Activated naive CD4-positive, alpha-beta T cell treated with anti-CD3 and anti-CD28 coated beads, Interleukin-2, amount 50 U/mL, for 72 hours (primary cell): ENCODE measurements around the gene IL34. TPM values are rescaled to one million over a fixed set of nuclear protein-coding genes. Genes with fewer than 3 reads are reported as not detected.
A peak's percentile ranks its signal among the peaks of the same experiment; 100 is the strongest.
"Not testable (repeated sequence)": the region's sequence is repeated elsewhere in the genome, so short reads cannot be mapped to it uniquely, and the experiment has no call there.

Source experiments
- ATAC-seq, 2 donors: fragments of 150-1000 bp; cut with Tn5 transposase; 2 replicates each; pipeline ENCODE4 v1.10.0; 2021; ENCODE audit warnings: mild to moderate bottlenecking in 2 of 2, moderate library complexity in 2 of 2
- DNase-seq, 2 donors: peaks; one replicate each; pipeline ENCODE4 v3.0.0; 2021 to 2022; ENCODE audit warnings: low spot score in 2 of 2
- H3K27ac Mint-ChIP-seq, 2 donors: one replicate each; pipeline ENCODE4 v1.8.0; 2022; ENCODE audit warnings: mild to moderate bottlenecking in 2 of 2, mixed read lengths in 2 of 2
- H3K36me3 Mint-ChIP-seq, 2 donors: one replicate each; pipeline ENCODE4 v1.8.0; 2022; ENCODE audit warnings: mixed read lengths in 2 of 2
- H3K9me3 Mint-ChIP-seq, 2 donors: one replicate each; pipeline ENCODE4 v1.8.0; 2022; ENCODE audit warnings: mixed read lengths in 2 of 2
- total RNA-seq, 2 donors: library from RNA; stranded (reverse); gene quantifications; one replicate each; pipeline ENCODE4 v1.2.3, GENCODE V29; 2022

The IL34 gene
- total RNA-seq, 2 donors from 2014 or later, result not detected

GRCh38 chr16:70615945-70616344, 30.4 kb upstream of the IL34 start:
- H3K27ac Mint-ChIP-seq, result no peak overlapping the region
- DNase-seq, result no peak
- no peaks in the 10 kb centered on the region for H3K36me3 Mint-ChIP-seq
- ATAC-seq, result no peak
- no peaks in the 10 kb centered on the region for H3K9me3 Mint-ChIP-seq

- H3K9me3 Mint-ChIP-seq, ATAC-seq, H3K36me3 Mint-ChIP-seq: not testable (repeated sequence)
Observed at GRCh38 chr16:70621864-70622263, 24.5 kb upstream of the IL34 start.

GRCh38 chr16:70627696-70628095, 18.7 kb upstream of the IL34 start:
- Mint-ChIP-seq H3K9me3 (no peaks in the 10 kb centered on the region), H3K27ac (no peak overlapping the region), H3K36me3 (peaks cover 0 to 4% of the 10 kb centered on the region in 2 donors)
- no peak for ATAC-seq
- no peak for DNase-seq

More at GRCh38 chr16:70621864-70622263, 24.5 kb upstream of the IL34 start:
- H3K27ac Mint-ChIP-seq, DNase-seq: not testable (repeated sequence)

- DNase-seq (no peak), ATAC-seq (no peak)
- Mint-ChIP-seq H3K27ac (no peak overlapping the region), H3K9me3 (no peaks in the 10 kb centered on the region), H3K36me3 (peaks cover 0 to 4% of the 10 kb centered on the region in 2 donors)
Observed at GRCh38 chr16:70630960-70631745, 15.2 kb upstream of the IL34 start.

DNA sequence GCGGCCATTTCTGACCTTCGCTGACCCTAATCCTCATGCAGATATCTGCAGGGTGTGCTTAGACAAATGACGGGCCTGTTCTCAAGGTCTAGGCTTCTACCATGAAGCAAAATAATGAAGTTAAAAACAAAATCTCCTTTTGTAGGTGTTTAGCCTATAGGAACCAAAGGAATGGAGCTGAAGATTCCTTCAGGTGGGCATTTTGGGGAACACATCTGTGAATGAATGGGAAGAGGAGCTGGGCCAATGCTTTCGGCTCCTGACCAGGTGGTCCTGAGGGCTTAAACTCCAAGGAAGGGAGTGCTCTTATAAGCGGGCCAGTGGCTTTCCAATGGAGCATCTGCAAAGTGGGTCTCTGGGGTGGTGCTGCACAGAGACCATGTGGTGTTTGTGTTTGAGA, 14.1 kb upstream of the IL34 start:
- ATAC-seq (no peak), DNase-seq (no peak)
- Mint-ChIP-seq H3K9me3 (no peaks in the 10 kb centered on the region), H3K27ac (no peak overlapping the region), H3K36me3 (peaks cover 0 to 4% of the 10 kb centered on the region in 2 donors)

DNA sequence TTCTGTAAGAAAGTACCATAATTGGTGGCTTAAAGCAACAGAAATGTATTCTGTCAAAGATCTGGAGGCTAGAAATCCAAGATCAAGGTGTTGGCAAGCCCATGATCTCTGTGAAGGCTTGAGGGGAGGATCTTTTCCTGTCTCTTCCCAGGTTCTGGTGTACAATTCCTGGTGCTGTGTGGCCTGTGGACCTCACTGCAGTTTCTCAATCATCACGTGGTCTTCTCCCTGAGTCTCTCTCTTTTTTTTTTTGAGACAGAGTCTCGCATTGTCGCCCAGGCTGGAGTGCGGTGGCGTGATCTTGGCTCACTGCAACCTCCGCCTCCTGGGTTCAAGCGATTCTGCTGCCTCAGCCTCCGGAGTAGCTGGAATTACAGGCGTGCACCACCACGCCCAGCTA, 12.7 kb upstream of the IL34 start:
- H3K27ac Mint-ChIP-seq, ATAC-seq, H3K9me3 Mint-ChIP-seq, DNase-seq, H3K36me3 Mint-ChIP-seq: not testable (repeated sequence)

GRCh38 chr16:70634861-70635260, 11.5 kb upstream of the IL34 start:
- no peak for ATAC-seq
- no peaks in the 10 kb centered on the region for H3K9me3 Mint-ChIP-seq
- peaks cover 0 to 4% of the 10 kb centered on the region in 2 donors for H3K36me3 Mint-ChIP-seq
- no peak for DNase-seq
- no peak overlapping the region for H3K27ac Mint-ChIP-seq

DNA sequence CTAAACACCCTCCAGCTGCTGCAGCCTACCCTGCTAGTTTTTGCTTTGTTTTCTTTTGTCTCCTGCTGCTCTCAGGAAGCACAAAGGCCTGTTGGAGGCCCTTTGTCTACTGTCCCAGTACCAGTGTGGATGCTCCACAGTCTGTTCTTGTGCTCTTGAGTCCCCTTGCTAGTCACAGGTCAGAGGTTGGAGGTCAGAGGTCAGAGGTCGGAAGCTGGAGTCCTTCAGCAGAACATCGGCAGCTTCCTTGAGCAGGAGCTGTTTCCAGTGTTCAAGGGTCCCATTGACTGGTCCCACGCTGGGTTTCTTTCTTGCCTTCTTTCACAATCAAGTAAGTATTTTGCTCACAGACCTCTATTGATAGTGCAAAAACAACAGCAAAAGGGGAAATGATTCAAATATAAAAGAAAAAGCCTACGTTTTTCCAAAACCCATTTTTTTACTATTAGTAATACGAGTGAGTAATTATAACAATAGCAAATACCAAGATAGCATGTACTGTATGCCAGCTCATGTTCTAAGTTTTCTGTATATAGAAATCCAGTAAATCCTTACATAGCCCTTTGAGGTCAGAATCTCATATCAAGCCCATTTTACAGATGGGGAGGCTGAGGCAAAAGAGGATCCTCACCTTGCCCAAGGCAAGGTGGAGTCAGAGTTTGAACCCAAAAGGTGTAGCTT, 10.9 kb upstream of the IL34 start:
- no peak overlapping the region for H3K27ac Mint-ChIP-seq
- DNase-seq (no peak), ATAC-seq (no peak)
- H3K36me3 Mint-ChIP-seq, result peaks cover 0 to 4% of the 10 kb centered on the region in 2 donors
- H3K9me3 Mint-ChIP-seq, result no peaks in the 10 kb centered on the region

DNA sequence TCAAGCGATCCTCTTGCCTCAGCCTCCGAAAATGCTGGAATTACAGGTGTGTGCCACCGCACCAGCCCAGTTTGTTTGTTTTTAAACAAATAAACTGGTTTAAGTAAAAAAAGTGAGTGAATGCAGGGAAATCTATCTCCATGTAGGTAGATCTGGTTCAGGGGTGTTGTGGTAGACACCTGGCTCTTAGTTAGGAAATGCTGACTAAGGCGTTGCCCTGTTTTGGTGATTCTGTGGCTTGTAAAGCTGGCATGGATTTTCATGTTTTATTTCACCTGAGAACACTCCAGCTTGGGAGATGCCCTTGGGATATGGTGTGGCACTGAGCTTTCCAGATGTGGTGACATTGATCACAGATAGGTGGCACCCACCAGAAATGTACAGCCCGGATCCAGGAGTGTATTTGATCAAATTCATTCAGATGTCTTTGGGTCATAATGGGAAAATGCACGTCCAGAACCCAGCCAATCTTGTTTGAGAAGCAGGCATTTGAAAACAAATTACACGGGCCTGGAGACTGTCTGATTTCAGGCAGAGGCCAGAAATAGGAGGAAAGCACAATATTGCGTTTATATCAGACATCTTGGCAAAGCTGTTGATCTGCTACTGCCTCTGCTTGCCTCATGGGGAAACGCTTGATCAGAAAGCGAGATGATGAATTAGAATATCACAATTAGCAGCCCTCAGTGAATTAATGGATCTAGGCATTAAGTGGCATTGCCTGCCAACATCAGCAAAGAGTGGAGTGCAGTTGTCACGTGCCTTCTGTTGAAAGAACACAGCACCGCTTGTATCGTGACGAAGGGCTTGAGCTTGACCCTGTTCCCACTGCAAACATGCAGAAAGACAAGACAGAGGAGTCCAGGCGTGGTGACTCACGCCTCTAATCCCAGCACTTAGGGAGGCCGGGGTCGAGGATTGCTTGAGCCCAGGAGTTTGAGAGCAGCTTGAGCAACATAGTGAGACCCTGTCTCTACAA, 7.3 kb upstream of the IL34 start:
- H3K36me3 Mint-ChIP-seq, result no peaks in the 10 kb centered on the region
- H3K27ac Mint-ChIP-seq, result no peak overlapping the region
- H3K9me3 Mint-ChIP-seq, result no peaks in the 10 kb centered on the region
- DNase-seq (no peak), ATAC-seq (no peak)

DNA sequence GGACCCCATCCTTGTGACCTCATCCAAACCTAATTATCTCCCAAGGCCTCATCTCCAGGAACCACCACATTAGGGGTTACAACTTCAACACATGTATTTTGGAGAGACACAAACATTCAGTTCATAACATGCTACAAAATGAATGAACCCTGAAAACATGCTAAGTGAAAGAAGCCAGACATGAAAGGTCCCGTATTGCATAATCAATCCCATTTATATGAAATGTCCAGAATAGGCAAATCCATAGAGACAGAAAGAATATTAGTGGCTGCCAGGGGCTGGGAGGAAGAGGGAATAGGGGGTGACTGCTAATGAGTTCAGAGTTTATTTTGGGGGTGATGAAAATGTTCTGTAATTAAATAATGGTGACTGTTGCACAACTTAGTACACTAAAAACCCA, 3.7 kb upstream of the IL34 start:
- H3K27ac Mint-ChIP-seq, result no peak overlapping the region
- H3K9me3 Mint-ChIP-seq, result no peaks in the 10 kb centered on the region
- no peaks in the 10 kb centered on the region for H3K36me3 Mint-ChIP-seq
- ATAC-seq (no peak), DNase-seq (no peak)

- not testable (repeated sequence) for DNase-seq, H3K27ac Mint-ChIP-seq, H3K9me3 Mint-ChIP-seq, ATAC-seq, H3K36me3 Mint-ChIP-seq
Observed at GRCh38 chr16:70643264-70643663, 3.1 kb upstream of the IL34 start.

DNA sequence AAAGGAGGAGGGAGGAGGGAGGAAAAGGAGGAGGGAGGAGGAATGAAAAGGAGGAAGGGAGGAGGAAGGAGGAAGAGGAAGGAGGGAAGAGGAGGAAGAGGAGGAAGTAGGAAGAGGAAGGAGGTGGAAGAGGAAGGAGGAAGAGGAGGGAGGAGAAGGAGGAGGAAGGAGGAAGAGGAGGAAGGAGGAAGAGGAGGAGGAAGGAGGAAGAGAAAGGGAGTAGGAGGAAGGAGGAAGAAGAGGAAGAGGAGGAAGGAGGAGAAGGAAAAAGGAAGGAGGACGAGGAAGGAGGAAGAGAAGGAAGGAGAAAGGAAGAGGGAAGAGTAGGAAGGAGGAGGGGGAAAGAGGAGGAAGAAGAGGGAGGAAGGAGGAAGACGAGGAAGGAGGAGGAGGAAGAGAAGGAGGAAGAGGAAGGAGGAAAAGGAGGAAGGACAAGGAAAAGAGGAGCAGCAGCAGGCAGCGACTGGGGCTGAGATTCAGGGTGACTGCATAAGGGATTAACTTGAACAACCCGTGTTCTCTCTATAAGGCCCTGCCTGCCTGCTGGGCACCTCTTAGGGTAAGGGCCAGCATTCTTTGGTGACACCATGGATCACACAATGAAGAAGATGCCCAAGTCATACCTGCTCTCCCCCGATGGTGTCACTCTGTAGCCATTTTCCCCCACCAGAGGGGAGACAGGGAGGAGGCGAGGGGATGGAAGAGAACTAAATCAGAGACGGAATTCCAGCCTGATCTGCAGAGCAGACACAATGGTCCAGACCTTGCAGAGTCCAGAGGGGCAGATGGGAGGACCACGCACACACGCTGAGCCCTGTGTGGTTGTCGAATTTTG, 1.4 kb upstream of the IL34 start:
- ATAC-seq (no peak), DNase-seq (no peak)
- Mint-ChIP-seq H3K27ac (no peak overlapping the region), H3K9me3 (no peaks in the 10 kb centered on the region), H3K36me3 (no peaks in the 10 kb centered on the region)

DNA sequence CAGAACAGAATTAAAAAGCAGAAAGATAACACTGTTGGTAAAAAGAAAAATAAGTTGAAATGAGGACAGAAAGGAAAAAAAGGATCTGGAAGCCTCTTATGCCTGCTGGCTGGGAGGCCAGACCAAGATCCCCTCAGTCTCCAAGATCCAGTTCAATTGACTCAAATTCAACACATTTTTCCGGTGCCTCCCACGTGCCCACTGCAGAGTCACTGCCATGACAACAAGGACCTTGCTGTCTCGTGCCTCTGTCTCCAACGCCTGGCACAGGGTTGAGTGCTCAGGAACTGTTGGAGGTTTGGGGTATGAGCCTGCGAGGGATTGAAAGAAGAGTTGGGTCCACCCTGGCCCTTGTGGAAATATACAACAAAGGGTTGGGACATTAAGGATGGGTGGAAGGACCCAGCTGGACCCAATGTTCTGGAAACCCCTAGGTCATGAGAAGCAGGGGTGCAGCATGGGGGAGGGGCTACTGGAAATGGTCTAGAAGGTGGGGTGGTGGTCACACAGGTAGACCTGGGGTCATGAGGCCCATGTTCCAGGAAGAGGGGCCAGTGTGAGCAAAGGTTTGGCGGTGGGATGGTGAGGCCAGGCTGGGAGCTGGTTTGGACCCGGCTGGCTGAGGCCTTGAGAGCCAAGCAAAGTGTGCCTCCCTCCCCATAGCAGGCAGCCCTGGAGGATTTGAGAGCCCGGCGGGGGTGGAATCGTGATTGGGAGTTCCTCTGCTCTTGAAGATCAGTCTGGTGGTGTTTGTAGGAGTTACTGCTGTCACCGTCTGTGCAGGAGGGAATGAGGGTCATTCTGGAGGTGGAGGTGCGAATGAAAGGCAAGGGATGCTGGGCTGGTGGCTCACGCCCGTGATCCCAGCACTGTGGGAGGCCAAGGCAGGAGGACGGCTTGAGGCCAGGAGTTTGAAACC, 1.3 kb downstream of the IL34 start:
- peak overlapping the region in 1 of 2 donors; percentile 85 for H3K27ac Mint-ChIP-seq
- no peak for DNase-seq

GRCh38 chr16:70648606-70649005, 2.2 kb downstream of the IL34 start:
- Mint-ChIP-seq H3K27ac (no peak overlapping the region), H3K9me3 (no peaks in the 10 kb centered on the region)

More for the DNA sequence above, 1.3 kb downstream of the IL34 start:
- no peak for ATAC-seq
- no peaks in the 10 kb centered on the region for H3K9me3 Mint-ChIP-seq
- H3K36me3 Mint-ChIP-seq, result no peaks in the 10 kb centered on the region

GRCh38 chr16:70649300-70649699, 2.9 kb downstream of the IL34 start:
- H3K9me3 Mint-ChIP-seq, result no peaks in the 10 kb centered on the region
- no peaks in the 10 kb centered on the region for H3K36me3 Mint-ChIP-seq
- ATAC-seq, result no peak
- DNase-seq, result peak in 1 of 2 donors; percentile 30
- no peak overlapping the region for H3K27ac Mint-ChIP-seq

More at GRCh38 chr16:70648606-70649005, 2.2 kb downstream of the IL34 start:
- ATAC-seq (no peak), DNase-seq (no peak)
- no peaks in the 10 kb centered on the region for H3K36me3 Mint-ChIP-seq
